ENCODE data around the gene KRT10. TPM values are rescaled to one million over a fixed set of nuclear protein-coding genes. Genes with fewer than 3 reads are reported as not detected.

Gene KRT10
- total and polyA plus RNA-seq, 9 of the 15 experiments (the other 6 are each of a cell fraction or from before 2014, with no cell fraction given), result 47.0 to 179 (median 76.2) TPM

- CTCF ChIA-PET (ENCODE audit: low intra/inter-chr PET ratio), result no interaction called here
- Histone ChIP-seq H3K4me2 (ENCODE audit: insufficient read depth, low read length) (no peak overlapping the region), H3K36me3 (ENCODE audit: control insufficient read depth, insufficient read depth, low read length) (no peaks in the 10 kb centered on the region), H3K4me1 (replicated peaks in 1 of 2; ENCODE audit: control insufficient read depth in 2 of 2, insufficient read depth in 2 of 2, low read length in 2 of 2) (peaks cover 0 to 21% of the 10 kb centered on the region in 2 experiments; a peak in 3 of 5 replicates), H3K9me3 (replicated peaks; ENCODE audit: control insufficient read depth, insufficient read depth, low read depth, low read length) (no peaks in the 10 kb centered on the region), H3K9me1 (ENCODE audit: control insufficient read depth, insufficient read depth, low read length) (no peaks in the 10 kb centered on the region), H3K9ac (ENCODE audit: insufficient read depth in 1 of 2, low read depth in 2 of 2, low read length in 2 of 2) (no peak overlapping the region), H3K4me3 (no peak overlapping the region), H4K20me1 (replicated peaks; ENCODE audit: control insufficient read depth, insufficient read depth, low read length) (no peaks in the 10 kb centered on the region), H2AFZ (ENCODE audit: low read depth, low read length) (peak overlapping the region; percentile 32; the same call in 1 of the 2 replicates), H3K27me3 (ENCODE audit: control insufficient read depth in 2 of 2, insufficient read depth in 2 of 2, low read length in 2 of 2) (no peaks in the 10 kb centered on the region), H3K27ac (ENCODE audit: extremely low read depth, low read depth, low read length) (no peak overlapping the region), H3K79me2 (ENCODE audit: control insufficient read depth, insufficient read depth, low read length) (no peaks in the 10 kb centered on the region)
- FAIRE-seq, result no peak
- in situ Hi-C loops (cut with MboI) (no loop called here), intact Hi-C loops (cut with micrococcal nuclease) (no loop called here)
- POLR2A ChIA-PET, result interaction anchor here (1.2 kb wide), 1 partner anchor 12 kb away, joined by 5 read pairs; no protein-coding TSS in a partner anchor
- no TSS peak for BruUV-seq (replicated peaks)
- ATAC-seq, result no peak
- 65% methylated on average over 3 of the region's 3 CpGs for WGBS (ENCODE audit: insufficient coverage, low coverage, missing lambda C conversion rate)
- TF ChIP-seq, protein P1, sequence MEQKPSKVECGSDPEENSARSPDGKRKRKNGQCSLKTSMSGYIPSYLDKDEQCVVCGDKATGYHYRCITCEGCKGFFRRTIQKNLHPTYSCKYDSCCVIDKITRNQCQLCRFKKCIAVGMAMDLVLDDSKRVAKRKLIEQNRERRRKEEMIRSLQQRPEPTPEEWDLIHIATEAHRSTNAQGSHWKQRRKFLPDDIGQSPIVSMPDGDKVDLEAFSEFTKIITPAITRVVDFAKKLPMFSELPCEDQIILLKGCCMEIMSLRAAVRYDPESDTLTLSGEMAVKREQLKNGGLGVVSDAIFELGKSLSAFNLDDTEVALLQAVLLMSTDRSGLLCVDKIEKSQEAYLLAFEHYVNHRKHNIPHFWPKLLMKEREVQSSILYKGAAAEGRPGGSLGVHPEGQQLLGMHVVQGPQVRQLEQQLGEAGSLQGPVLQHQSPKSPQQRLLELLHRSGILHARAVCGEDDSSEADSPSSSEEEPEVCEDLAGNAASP (IDR thresholded peaks at IDR 0.05), result no peak
- TF ChIP-seq, protein P2, sequence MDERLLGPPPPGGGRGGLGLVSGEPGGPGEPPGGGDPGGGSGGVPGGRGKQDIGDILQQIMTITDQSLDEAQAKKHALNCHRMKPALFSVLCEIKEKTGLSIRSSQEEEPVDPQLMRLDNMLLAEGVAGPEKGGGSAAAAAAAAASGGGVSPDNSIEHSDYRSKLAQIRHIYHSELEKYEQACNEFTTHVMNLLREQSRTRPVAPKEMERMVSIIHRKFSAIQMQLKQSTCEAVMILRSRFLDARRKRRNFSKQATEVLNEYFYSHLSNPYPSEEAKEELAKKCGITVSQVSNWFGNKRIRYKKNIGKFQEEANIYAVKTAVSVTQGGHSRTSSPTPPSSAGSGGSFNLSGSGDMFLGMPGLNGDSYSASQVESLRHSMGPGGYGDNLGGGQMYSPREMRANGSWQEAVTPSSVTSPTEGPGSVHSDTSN (CRISPR knock-in tag; IDR thresholded peaks at IDR 0.05; ENCODE audit: low read depth), result no peak
- TF ChIP-seq, protein P2 (tag; conservative IDR thresholded peaks at IDR 0.05; ENCODE audit: low read depth), result peak; percentile 45; the same call in 1 of the 2 replicates
- TF ChIP-seq NR2C2 (CRISPR knock-in tag; IDR thresholded peaks at IDR 0.05) (no peak), NR2C2 (tag; IDR thresholded peaks at IDR 0.05) (no peak), CEBPG (CRISPR knock-in tag; IDR thresholded peaks at IDR 0.05) (no peak), CEBPG (tag; conservative IDR thresholded peaks at IDR 0.05 in 1 of 2, IDR thresholded peaks at IDR 0.05 in 1 of 2) (peak; percentile 73 to 89), NCOR1 (IDR thresholded peaks at IDR 0.05) (no peak), HIVEP1 (CRISPR knock-in tag; IDR thresholded peaks at IDR 0.05) (no peak), FOSL1 (tag; conservative IDR thresholded peaks at IDR 0.05) (peak; percentile 68; the same call in 1 of the 2 replicates), NFIX (CRISPR knock-in tag; IDR thresholded peaks at IDR 0.05; ENCODE audit: low read depth) (no peak), MCM2 (IDR thresholded peaks at IDR 0.05; ENCODE audit: low read depth) (no peak), MEIS2 (IDR thresholded peaks at IDR 0.05; ENCODE audit: partially characterized antibody) (peak; percentile 52), TRIM24 (IDR thresholded peaks at IDR 0.05) (peak; percentile 51 to 62; a peak in 2 of 4 replicates), PKNOX1 (IDR thresholded peaks at IDR 0.05) (0 out of 2 replicates have a peak, but pooled peaks have one; percentile 28), CEBPB (tag; IDR thresholded peaks at IDR 0.05) (peak; percentile 90)
- TF ChIP-seq, protein P3, sequence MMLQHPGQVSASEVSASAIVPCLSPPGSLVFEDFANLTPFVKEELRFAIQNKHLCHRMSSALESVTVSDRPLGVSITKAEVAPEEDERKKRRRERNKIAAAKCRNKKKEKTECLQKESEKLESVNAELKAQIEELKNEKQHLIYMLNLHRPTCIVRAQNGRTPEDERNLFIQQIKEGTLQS (IDR thresholded peaks at IDR 0.05), result peak; percentile 43; the same call in 1 of the 2 replicates
- TF ChIP-seq, protein P3 (CRISPR knock-in tag; conservative IDR thresholded peaks at IDR 0.05), result no peak
- no peak for DNase-seq (ENCODE audit: extremely low read depth in 1 of 4, low spot score in 3 of 4)
Observed at GRCh38 chr17:40850293-40850972, 28.0 kb upstream of the KRT10 start.
